ENCODE results near the gene KCNN4. TPM values are rescaled to one million over a fixed set of nuclear protein-coding genes. Genes with fewer than 3 reads are reported as not detected.

KCNN4 gene
- total and polyA plus RNA-seq, 4 donors, result 2.4 to 31.7 (median 12.7) TPM

DNA sequence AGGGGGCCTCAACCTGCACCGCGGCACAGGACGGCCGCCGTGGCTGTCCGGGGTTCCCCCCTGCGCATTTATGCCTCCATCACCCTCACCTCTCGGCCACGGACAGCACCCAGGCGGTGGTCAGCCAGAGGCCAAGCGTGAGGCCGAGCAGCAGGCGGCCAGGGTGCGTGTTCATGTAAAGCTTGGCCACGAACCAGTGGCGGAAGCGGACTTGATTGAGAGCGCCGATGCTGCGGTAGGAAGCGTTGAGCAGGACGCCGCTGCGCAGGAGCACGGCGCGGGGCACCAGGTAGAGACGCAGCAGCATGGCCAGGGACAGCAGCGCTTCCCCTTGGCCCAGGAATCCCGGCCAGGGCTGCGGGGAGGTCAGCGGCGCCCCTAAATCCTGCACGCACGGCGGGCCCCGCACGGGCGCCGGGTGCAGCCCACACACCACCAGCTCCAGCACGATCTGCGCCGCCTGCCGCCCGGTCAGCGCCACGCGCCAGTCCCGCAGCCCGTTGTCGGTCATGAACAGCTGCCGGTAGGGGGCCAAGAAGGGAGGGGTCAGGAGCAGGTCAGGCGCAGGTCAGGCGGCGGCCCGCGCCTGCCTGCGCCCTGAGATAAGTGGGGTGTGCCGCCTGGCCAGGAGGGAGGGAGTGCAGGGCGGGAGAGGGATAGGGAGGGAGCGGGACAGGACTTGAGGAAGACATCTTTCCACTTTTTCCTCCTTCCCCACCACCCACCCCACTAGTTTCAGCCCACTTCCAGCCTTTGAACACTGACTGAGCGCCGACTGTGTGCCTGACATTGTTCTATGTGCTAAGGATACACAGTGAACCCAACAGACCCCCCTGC lies 6.5 kb downstream of the KCNN4 start:
- Histone ChIP-seq H3K27ac (ENCODE audit: low read depth in 1 of 2, low read length in 1 of 2) (no peak overlapping the region), H3K36me3 (ENCODE audit: control insufficient read depth in 4 of 4, insufficient read depth in 4 of 4, low read length in 4 of 4) (no peaks in the 10 kb centered on the region), H3K9me3 (ENCODE audit: control insufficient read depth in 4 of 4, insufficient read depth in 3 of 4, low read length in 3 of 4) (no peaks in the 10 kb centered on the region), H3K4me3 (no peak overlapping the region), H3K4me1 (ENCODE audit: control insufficient read depth in 5 of 5, insufficient read depth in 5 of 5, low read length in 5 of 5) (peaks cover 0 to 18% (median 10%) of the 10 kb centered on the region in 5 donors), H3K9ac (ENCODE audit: insufficient read depth in 1 of 2, low read length in 2 of 2) (no peak overlapping the region), H3K27me3 (ENCODE audit: control insufficient read depth in 3 of 3, insufficient read depth in 3 of 3, low read length in 2 of 3) (peaks cover 0 to 4% (median 0%) of the 10 kb centered on the region in 3 donors)
- TF ChIP-seq, protein P1, sequence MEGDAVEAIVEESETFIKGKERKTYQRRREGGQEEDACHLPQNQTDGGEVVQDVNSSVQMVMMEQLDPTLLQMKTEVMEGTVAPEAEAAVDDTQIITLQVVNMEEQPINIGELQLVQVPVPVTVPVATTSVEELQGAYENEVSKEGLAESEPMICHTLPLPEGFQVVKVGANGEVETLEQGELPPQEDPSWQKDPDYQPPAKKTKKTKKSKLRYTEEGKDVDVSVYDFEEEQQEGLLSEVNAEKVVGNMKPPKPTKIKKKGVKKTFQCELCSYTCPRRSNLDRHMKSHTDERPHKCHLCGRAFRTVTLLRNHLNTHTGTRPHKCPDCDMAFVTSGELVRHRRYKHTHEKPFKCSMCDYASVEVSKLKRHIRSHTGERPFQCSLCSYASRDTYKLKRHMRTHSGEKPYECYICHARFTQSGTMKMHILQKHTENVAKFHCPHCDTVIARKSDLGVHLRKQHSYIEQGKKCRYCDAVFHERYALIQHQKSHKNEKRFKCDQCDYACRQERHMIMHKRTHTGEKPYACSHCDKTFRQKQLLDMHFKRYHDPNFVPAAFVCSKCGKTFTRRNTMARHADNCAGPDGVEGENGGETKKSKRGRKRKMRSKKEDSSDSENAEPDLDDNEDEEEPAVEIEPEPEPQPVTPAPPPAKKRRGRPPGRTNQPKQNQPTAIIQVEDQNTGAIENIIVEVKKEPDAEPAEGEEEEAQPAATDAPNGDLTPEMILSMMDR (IDR thresholded peaks at IDR 0.05; ENCODE audit: control extremely low read depth, extremely low read depth), result peak; percentile 13
- WGBS, 2 donors, result 34 to 51% methylated on average over 59 to 63 of the region's 63 CpGs
- peak; percentile 84 for ATAC-seq (ENCODE audit: insufficient read depth, low FRiP score)
- peak; percentile 54 to 73 (median 69) for DNase-seq

DNA sequence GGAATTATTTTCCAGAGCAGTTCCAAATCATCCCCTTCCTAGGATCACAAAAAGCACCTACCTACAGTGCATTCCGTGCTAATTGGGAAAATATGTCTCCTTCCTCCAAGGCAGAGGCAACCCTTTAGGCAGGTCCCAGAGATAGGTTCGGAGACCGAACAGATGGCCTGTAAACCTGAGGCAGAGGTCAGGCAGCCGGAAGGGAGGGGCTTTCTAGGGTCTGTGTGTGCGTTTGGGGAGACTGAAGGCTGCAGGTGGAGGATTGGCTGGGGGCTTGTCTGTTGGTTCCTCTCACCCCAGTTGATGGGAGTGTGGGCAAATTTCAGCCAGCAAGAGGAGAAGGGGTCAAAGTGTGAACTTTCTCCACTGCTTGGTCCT lies 7.1 kb downstream of the KCNN4 start:
- Histone ChIP-seq H3K27ac (ENCODE audit: low read depth in 1 of 2, low read length in 1 of 2) (no peak overlapping the region), H3K36me3 (ENCODE audit: control insufficient read depth in 4 of 4, insufficient read depth in 4 of 4, low read length in 4 of 4) (no peaks in the 10 kb centered on the region), H3K4me1 (ENCODE audit: control insufficient read depth in 5 of 5, insufficient read depth in 5 of 5, low read length in 5 of 5) (peaks cover 0 to 18% (median 10%) of the 10 kb centered on the region in 5 donors), H3K27me3 (ENCODE audit: control insufficient read depth in 3 of 3, insufficient read depth in 3 of 3, low read length in 2 of 3) (peaks cover 0 to 4% (median 0%) of the 10 kb centered on the region in 3 donors), H3K4me3 (no peak overlapping the region), H3K9me3 (ENCODE audit: control insufficient read depth in 4 of 4, insufficient read depth in 3 of 4, low read length in 3 of 4) (no peaks in the 10 kb centered on the region), H3K9ac (ENCODE audit: insufficient read depth in 1 of 2, low read length in 2 of 2) (no peak overlapping the region)
- ATAC-seq (ENCODE audit: insufficient read depth, low FRiP score) (no peak), DNase-seq (no peak)
- TF ChIP-seq, protein P1 (IDR thresholded peaks at IDR 0.05; ENCODE audit: control extremely low read depth, extremely low read depth), result no peak
- 77 to 84% methylated on average over 5 of the region's 5 CpGs for WGBS, 2 donors

DNA sequence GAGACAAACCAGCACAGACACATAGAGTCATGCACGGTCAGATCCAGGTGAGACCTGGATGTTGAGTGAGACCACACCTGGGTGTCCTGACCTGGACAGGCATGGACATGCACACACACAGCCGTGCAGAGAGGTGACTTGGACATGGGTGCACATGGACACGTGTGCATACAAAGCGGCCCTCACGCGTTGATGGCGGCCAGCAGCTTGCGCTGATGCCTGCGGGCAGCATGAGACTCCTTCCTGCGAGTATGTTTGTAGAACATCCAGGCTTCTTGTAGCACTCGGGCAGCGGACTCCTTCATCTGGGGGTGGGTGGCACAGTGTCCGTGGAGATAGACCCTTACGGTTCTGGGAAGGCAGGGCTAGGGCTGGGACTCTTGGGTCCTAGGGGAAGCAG lies 11.5 kb downstream of the KCNN4 start:
- WGBS, 2 donors, result 90 to 91% methylated on average over 14 of the region's 14 CpGs
- TF ChIP-seq, protein P1 (IDR thresholded peaks at IDR 0.05; ENCODE audit: control extremely low read depth, extremely low read depth), result no peak
- Histone ChIP-seq H3K4me3 (no peak overlapping the region), H3K27me3 (ENCODE audit: control insufficient read depth in 3 of 3, insufficient read depth in 3 of 3, low read length in 2 of 3) (no peaks in the 10 kb centered on the region), H3K36me3 (ENCODE audit: control insufficient read depth in 4 of 4, insufficient read depth in 4 of 4, low read length in 4 of 4) (no peaks in the 10 kb centered on the region), H3K9ac (ENCODE audit: insufficient read depth in 1 of 2, low read length in 2 of 2) (no peak overlapping the region), H3K4me1 (ENCODE audit: control insufficient read depth in 5 of 5, insufficient read depth in 5 of 5, low read length in 5 of 5) (peaks cover 0 to 7% (median 0%) of the 10 kb centered on the region in 5 donors), H3K27ac (ENCODE audit: low read depth in 1 of 2, low read length in 1 of 2) (no peak overlapping the region), H3K9me3 (ENCODE audit: control insufficient read depth in 4 of 4, insufficient read depth in 3 of 4, low read length in 3 of 4) (no peaks in the 10 kb centered on the region)
- no peak for ATAC-seq (ENCODE audit: insufficient read depth, low FRiP score)
- no peak for DNase-seq
